Hematopoietic multipotent progenitor cell treated with erythropoietin and hydrocortisone succinate and interleukin-3 and kit ligand, for 6 days (in vitro differentiated cells): Measurements from ENCODE around the gene UCKL1.
A peak's percentile ranks its signal among the peaks of the same experiment; 100 is the strongest.
"Not testable (repeated sequence)": the region's sequence is repeated elsewhere in the genome, so short reads cannot be mapped to it uniquely, and the experiment has no call there.

Source experiments
- DNase-seq: peaks from one replicate; pipeline ENCODE4 v3.0.0-alpha.2; 2015

The UCKL1 gene

DNA sequence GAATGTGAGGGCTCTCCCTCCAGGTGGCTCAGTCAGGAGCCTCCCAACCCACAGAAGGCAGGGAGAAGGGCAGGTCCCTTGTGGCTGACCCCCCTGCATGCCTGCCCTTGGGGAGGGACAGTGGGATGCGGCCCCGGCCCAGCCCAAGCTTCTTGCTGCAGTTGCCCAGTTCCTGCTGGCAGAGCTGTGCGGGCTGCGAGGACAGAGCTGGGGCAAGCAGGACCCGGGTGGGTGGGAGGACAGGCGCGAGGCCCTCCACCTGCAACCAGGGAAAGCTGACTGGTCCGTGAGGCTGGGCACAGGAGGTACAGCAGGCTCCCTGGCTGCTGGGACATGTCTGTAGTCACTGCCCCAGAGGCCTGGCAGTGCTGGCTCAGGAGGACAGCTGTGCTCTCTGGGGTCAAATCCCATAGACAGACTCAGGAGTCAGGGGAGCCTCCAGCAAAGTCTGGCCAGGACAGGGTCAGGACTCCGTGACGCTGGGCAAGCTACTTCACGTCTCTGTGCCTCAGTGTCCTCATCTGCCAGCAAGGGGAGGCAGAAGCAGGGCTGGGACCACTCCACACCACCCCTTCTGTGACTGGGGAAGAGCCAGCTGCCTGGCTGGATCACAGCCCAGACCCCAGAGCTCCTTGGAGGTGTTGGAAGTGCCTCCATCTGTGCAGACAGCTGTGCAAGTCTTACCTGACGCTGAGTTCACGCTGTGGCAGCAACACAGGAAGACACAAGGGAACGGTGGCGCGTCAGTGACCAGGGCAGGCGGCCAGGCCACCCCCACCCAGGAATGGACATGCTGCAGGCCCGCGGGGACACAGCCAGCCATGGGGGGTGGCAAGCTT lies 13.0 kb downstream of the UCKL1 start:
- DNase-seq, result no peak

GRCh38 chr20:63942250-63942951 lies 13.8 kb downstream of the UCKL1 start:
- DNase-seq, result peak; percentile 72

- DNase-seq, result peak; percentile 95
Observed at GRCh38 chr20:63941282-63942081, 14.7 kb downstream of the UCKL1 start.

GRCh38 chr20:63940472-63941266 lies 15.5 kb downstream of the UCKL1 start:
- DNase-seq, result no peak

- DNase-seq, result no peak
Observed at GRCh38 chr20:63940071-63940471, 16.1 kb downstream of the UCKL1 start.

DNA sequence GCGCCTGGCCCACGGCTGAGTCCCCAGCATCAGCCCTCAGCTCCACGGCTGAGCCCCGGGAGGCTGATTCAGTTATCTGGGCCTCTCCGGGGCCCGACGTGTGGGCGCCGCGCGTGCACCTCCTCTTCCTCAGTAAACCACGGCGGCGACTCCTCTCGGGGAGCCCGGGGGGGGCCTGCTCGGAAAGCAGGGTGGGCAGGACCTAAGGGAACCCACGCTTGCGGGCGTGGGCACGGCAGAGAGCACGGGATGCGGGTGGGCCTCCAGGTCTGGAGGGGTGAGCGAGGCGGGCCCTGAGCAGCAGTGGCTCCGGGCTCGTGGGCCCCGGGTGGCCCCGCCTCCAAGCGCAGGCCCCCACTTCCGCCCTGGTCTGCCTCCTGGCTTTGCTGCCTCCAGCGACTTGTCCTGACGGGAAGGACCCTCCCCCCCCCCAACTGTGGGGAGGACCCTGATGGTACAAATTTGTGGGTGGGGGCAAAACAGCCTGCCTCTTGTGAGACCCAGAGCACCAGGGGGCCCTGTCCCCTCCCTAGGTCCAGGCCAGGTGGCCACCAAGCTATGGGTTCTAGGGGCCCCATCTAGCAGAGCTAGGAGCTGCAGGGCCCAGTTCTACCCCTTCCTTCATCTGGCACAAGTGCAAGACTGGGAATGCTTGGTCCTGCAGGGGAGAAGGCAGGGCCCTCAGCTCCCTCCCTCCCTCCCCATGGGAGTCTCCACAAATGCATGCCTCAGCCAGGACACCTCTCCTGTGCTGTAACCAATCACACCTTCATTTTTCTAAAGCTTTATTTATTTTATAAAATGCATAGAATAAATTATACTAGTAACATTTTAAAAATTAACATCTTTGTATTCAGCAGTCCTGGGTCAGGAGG lies 16.9 kb downstream of the UCKL1 start:
- DNase-seq, result no peak

- no peak for DNase-seq
Observed at GRCh38 chr20:63937596-63937995, 18.6 kb downstream of the UCKL1 start.

DNA sequence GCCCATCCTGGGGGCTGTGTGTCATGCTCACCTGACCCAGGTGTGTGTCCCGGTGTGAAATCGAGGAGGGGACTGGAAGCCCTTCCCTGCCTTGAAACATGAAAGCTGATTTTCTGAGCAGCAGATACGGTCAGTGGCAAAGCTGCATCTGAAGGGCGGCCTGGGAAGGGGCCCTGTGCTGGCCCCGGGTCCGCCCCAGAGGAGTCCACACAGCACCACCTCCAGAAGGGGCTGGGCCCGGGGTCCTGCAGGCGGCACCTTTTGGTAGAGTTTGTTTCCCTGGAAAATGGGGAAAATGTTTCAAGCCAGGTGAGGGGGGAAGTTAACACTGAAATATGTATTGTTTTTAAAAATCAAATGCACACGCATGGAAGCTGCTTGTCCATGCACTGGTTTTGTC lies 20.8 kb downstream of the UCKL1 start:
- DNase-seq, result no peak

GRCh38 chr20:63934271-63935068 lies 21.7 kb downstream of the UCKL1 start:
- no peak for DNase-seq

- DNase-seq, result no peak
Observed at GRCh38 chr20:63933646-63934045, 22.6 kb downstream of the UCKL1 start.

DNA sequence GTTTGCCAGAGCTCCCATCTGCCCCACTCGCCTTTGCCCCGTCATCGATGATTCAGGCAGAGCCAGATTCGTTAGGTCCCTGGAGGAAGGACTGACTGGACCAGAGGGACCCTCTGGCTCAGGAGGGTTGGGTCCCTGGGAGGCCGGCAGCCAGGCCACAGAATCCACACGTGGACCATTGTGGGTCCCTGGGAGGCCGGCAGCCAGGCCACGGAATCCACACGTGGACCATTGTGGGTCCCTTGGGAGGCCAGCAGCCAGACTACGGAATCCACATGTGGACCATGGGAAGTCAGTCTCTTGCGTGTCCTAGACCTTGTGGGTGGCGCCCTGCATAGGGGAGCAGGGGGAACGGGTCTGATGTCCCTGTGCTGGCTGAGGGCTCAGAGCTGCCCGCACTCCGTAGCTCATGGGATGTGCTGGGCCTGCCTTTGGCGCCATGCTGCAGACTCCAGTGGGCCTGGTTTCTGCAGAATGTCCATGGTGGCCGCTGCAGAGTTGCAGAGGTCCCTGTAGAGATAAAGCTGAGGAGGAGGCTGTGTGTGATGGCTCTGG lies 23.5 kb downstream of the UCKL1 start:
- DNase-seq, result no peak

DNA sequence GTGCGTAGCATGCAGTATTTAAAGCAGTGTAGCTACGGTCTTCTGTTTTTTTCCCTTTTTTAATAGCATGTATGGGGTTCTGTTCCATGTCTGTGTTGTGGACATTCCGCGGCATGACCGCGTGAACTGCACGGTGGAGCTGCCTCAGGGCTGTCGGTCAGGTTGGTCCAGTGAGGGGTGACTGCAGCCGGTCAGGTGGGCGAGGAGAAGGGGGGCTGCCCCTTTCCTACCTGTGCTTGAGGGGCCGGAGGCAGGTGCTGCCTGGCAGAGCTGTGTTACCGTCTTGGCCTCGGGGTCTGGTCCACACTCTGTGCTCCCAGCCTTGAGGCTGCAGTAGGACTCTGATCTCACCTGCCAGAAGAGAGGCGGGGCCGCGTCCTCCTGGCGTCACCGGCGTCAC lies 24.5 kb downstream of the UCKL1 start:
- no peak for DNase-seq

- no peak for DNase-seq
Observed at GRCh38 chr20:63930971-63931553, 25.2 kb downstream of the UCKL1 start.

- DNase-seq, result not testable (repeated sequence)
Observed at GRCh38 chr20:63929473-63929883, 26.7 kb downstream of the UCKL1 start.

DNA sequence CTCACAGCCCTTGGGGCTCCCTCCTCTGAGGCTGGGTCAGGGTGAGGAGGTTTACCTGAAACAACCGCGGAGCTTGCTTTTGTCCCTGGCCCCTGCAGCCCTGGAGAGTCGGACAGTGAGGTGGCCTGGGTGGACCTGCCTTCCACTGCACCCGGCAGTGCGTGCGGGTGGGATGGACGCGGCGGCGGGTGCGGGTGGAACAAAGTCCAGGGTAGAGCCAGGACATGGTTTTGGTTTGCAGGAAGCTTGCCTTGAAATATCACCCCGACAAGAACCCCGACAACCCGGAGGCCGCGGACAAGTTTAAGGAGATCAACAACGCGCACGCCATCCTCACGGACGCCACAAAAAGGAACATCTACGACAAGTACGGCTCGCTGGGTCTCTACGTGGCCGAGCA lies 27.1 kb downstream of the UCKL1 start:
- no peak for DNase-seq

DNA sequence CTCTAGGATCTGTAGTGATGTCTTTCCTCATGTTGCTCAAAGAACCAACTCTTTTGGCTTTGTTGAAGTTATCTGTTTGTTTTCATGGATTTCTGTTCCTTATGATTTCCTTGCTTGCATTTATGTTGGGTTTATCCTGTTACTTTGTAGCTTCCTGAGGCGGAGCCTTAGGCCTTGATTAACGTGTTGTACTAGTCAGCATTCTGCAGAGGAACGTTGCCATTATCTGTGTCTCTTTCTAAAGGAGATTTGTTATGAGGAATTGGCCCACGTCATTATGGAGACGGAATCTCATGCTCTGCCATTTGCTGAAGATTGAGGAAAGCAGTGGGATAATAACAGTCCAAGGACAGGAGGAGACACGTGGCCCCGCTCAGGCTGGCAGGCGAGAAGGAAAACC lies 29.9 kb downstream of the UCKL1 start:
- DNase-seq, result no peak

GRCh38 chr20:63924241-63924640 lies 32.0 kb downstream of the UCKL1 start:
- peak; percentile 21 for DNase-seq

DNA sequence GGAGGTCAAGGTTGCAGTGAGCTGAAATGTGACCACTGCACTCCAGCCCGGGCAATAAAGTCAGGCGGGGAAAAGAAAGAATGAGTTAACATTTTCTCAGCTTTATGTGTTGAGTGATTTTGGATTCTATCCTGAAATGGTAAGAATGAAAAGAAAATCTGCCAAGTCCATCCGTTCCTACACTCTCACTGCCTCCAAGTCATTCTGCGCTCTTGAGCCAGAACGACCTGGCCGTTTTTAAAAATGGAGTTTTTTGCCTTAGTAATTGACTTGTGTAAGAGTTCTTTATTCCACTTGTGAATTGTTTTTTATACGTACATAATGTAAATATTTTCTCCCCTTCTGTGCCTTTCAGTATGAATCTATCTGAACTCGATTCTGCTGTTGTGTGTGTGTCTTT lies 32.6 kb downstream of the UCKL1 start:
- no peak for DNase-seq

GRCh38 chr20:63920226-63920625 lies 36.0 kb downstream of the UCKL1 start:
- no peak for DNase-seq

DNA sequence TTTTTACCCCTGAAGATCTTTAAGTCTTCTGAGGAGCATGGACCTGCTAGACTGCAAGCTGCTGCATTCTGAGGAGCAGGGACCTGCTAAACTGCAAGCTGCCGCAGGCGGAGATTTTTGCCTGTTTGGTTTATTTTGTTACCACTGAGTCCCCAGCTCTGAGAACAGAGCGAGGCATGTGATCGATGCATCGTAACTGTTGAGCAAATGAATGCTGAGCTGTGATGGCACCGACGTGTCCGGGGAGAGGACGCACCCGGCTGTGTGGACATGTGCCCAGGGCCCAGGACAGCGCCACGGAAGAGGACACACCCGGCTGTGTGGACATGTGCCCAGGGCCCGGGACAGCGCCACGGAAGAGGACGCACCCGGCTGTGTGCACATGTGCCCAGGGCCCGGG lies 37.1 kb downstream of the UCKL1 start:
- DNase-seq, result no peak
